ENCODE results near the gene HEPHL1. TPM values are rescaled to one million over a fixed set of nuclear protein-coding genes. Genes with fewer than 3 reads are reported as not detected.
"Not testable (repeated sequence)": the region's sequence is repeated elsewhere in the genome, so short reads cannot be mapped to it uniquely, and the experiment has no call there.

The HEPHL1 gene
- total RNA-seq, 1 donor from 2014 or later = not detected

DNA sequence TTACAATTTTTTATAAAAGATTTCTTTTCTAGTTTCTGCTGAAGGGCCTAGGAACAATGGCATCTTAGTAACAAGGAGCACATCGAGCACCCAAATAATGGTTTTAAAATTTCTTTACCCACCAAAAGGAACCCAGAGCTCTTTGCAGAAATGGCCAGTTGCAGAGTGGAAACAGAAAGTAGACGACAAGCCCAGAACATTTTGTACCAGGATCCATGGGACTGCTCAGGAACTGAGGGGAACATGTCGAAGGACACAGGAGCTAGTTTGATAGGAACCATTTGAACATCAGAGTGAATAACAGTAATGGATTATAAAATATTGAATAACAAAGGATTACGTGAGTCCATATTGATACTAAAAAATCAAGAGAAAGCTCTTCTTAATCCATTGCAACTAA, 124.8 kb downstream of the HEPHL1 start:
- no peak for DNase-seq (ENCODE audit: extremely low read depth, low read depth, low spot score)

DNA sequence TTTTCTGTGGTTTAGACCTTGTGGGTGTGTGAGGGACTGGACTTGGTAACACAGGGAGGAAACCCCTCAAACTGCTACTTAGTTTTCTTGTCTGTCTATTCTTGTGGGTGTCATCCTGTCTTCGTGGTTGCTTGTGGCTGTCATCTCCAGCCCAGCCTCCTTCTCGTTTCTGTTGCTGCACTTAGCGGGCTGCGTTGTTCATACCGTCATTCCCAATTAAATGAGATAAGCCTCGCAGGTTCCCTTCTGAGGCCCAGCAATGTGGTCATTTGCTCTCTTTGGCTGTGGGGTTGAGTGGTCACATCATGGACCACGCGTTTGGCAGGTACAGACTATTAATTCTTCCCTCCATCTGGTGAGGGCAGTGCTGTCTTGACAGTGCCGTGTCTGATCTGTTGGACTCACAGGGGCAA, 126.3 kb downstream of the HEPHL1 start:
- DNase-seq (ENCODE audit: extremely low read depth, low read depth, low spot score) = no peak

DNA sequence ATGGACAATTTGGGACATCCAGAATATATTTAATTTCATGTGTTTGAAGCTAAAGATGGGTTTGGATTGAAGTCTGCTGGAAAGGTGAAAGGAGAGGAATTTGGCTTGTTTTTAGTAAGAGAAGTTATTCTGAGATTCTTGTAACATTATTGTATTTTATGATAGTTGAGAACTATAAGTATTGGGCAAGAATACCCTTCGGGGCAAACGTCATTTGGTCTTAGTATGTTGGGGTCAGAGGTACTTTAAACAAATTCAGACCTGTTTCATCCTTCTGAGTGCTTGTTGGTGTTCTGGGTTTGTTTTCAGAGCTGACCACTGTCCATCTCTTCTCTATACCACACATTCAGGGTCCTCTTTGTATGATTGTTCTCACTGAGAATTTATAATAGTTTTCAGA, 127.0 kb downstream of the HEPHL1 start:
- no peak for DNase-seq (ENCODE audit: extremely low read depth, low read depth, low spot score)

DNA sequence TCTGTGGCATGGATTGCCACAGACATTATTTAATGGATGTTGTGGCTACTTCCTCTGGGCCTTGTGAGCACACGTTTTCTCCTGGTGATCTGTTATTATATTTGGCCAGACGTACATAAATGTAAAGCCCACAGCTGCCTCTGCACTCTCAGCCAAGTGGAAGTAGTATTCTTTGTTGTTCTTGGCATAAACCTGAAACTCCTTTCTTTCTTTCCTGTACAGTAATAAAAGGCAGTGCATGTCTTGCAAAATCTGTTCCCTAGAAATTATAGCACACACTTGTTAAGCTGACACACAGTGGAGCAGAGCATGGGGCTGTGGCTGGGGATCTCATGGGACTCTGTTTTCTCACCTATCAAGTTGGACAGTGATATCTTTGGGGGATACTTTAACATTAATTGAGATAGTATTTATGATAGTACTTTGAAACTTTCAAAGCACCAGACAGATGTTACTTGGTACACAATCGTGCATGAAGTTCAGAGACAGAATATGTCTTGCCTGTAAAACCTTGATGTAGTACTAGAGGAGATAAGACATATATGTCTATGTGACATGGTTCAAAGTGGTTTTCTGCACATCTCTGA, 128.4 kb downstream of the HEPHL1 start:
- DNase-seq (ENCODE audit: extremely low read depth, low read depth, low spot score) = no peak

DNA sequence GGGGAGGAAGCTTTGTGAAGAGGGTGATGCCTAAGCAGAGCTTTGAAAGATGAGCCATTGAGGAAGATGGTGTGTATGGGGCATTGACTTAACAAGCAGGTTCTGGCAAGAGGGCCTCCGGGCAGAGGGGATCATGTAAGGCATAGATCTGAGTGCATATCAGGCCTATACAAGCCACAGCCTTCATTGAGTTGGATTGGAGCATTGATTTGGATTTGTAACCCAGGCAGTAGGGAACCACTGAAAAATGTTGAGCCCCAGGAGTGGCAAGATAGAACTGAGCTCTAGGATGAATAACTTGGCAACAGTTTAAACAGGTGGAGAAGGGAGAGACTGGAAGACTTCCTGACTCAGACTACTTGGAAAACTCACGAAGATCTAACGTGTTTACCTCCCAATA, 128.9 kb downstream of the HEPHL1 start:
- DNase-seq (ENCODE audit: extremely low read depth, low read depth, low spot score) = no peak

DNA sequence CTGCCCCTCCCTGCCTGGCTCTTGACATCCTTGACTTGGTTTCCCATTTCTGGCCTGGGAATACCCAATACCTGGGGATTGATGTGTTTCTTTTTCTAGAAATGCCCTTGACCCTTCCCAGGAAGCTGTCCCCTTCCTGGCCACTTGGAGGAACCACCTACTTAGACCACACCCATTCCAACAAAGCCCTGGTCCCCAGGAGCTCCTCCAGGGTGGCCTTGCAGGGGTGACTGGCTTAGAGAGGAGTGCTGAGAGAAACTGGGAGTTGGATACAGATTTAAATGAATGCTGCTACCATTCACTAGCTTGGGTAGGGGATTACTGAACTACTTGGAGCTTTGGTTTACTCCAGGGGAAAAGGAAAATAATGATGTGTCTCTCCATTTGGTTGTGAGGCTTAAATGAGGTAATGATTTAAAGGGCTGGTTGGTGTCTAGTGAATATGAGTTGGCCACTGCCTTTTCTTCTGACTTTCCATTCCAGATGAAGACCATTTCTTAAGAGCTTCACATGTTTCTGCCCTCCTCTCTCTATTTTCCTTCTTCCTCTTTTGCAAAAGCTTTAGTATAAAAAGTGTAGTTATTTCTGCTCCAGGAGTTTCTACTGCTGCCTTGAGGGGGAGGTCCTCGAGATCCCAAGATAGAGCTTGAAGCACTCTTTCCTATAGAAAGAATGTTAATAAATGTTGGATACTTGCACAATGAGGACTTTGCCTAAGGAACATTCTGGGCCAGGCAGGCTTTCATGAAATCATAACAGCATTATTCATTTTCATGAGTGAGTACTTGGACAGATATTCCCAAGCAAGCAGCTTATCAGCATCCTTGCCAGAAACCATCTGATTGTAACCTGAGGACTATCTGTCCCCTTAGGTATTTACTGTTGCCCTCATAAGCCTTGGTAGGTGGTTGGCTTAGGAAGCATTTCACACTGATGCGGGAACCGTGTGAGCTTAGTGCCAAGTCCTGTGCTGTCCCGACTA, 129.8 kb downstream of the HEPHL1 start:
- DNase-seq (ENCODE audit: extremely low read depth, low read depth, low spot score) = no peak

DNA sequence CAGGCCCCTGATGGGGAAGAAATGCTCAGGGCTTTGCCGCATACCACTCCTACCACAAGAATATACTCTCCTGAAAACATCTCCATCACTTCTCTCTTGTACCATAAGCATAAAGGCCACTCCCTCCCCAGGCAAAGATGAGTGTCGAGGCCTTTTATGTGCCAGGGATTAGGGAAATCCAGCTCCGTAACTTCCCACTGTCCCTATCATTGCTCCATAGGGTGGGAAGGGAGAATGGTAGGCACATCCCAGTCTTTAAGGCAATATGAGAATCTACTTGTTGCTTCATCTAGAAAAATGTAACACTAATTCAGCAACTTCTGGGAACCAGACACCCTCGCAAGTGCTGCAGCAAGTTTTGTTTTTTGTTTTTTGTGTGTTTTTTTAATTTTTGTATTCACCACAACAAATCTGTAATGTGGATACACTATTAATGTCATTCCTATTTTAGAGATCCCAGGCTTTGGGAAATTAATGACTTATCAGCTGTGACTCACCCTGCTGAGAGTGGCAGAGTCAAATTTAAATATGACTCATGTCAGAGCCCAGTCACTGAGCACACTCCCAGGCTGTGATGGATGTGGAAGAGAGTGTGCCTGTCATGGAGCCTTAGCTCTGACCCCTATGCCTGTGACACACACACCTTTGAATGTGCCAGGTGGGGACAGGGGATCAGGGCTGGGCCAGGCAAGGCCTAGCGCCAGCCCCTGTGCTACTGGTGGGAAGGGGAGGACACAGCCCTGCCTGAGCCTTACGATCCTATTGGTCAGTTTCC, 130.9 kb downstream of the HEPHL1 start:
- no peak for DNase-seq (ENCODE audit: extremely low read depth, low read depth, low spot score)

DNA sequence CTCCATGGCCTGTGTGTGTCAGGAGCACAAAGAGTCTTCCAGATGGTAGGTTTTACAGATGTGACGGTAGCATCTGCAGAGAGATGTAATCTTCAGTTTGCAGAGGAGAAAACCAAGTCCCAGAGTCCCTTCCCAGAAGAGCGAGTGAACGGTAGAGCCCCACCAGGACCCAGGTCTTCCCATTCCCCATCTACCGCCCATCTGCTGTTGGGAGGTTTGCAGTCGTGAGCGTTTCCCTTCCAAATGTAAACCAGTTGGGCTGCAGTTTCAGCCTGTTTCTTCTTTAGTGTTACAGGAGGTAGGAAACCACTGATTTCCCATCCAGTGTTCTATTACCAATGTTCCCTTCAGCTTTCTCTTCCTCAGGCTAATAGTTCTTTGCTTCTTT, 131.5 kb downstream of the HEPHL1 start:
- no peak for DNase-seq (ENCODE audit: extremely low read depth, low read depth, low spot score)

DNA sequence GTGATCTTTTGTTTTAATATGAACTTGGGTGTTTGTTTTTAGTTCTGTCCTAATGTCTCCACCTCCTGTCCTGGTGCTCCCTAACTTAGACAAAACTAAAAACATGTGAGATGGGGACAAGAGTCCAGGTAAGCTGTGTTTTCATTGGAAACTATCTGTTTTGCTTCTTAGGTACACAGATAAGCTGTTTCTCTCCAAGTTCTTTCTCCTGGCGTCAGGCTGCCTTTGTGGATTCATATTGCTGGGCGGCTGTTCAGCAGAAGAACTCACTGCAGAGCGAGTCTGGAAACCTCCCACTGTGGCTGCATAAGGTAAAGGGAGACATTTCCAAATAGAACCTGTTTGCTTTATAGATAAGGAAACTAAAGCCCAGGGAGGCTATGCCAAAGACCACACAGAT, 132.2 kb downstream of the HEPHL1 start:
- no peak for DNase-seq (ENCODE audit: extremely low read depth, low read depth, low spot score)

DNA sequence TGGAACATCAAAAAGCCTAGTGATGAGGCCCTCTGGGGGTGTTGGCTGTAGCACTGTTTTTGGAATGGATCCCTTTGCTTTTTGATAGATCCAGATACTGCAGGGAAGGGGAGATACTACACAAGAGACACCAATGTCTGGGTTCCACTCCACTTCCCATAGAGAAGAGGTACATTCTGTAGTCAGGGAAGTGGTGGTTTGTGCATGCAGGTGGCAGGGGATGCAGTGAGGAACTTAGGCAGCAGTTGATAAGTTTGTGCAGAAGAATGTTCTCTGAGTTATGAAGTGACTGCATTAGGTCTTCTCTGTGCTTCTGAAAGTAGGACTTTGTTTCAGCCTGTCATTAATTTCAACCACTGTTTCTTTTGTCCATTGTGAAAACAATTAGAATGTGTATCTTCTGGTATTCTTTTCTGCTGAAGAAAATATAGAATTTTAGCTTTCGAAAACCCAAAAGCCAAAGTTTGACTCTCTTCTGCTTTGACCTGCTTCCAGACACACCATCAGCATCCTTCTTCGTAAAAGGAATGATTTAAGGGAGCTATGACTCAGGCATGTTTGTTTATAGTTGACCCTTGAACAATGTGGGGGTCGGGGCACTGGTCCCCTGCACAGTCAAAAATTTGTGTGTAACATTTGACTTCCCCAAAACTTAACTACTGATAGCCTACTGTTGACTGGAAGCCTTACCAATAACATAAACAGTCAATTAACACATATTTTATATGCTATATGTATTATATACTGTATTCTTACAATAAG, 133.1 kb downstream of the HEPHL1 start:
- DNase-seq (ENCODE audit: extremely low read depth, low read depth, low spot score) = no peak

DNA sequence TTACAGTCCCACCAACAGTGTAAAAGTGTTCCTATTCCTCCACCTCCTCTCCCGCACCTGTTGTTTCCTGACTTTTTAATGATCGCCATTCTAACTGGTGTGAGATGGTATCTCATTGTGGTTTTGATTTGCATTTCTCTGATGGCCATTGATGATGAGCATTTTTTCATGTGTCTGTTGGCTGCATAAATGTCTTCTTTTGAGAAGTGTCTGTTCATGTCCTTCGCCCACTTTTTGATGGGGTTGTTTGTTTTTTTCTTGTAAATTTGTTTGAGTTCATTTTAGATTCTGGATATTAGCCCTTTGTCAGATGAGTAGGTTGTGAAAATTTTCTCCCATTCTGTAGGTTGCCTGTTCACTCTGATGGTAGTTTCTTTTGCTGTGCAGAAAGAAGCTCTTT, 136.2 kb downstream of the HEPHL1 start:
- not testable (repeated sequence) for DNase-seq (ENCODE audit: extremely low read depth, low read depth, low spot score)

Other genes with a start within 250 kb of the HEPHL1 start
- 31.5 and 41.9 TPM in 2 replicates for gene MED17, start 237.1 kb upstream of the HEPHL1 start, total RNA-seq
- 0.15 TPM in 1 of 2 replicates, not detected in the other for gene VSTM5, start 170.7 kb upstream of the HEPHL1 start, total RNA-seq
- gene PANX1, start 107.5 kb downstream of the HEPHL1 start, total RNA-seq = 40.8 and 43.2 TPM in 2 replicates

Data from glomerular endothelial cell (primary cell).